Spleen (tissue), 11 donors: Measurements from ENCODE around the gene KIF25. TPM values are rescaled to one million over a fixed set of nuclear protein-coding genes. Genes with fewer than 3 reads are reported as not detected.

Experiments
- DNase-seq: peaks from one replicate; pipeline ENCODE4 v3.0.0-alpha.2; 2020
- H3K27ac ChIP-seq, 8 donors: fragments of 200-600 bp; sonication (generic) in 7 of 8; 1 replicate in 4 of 8; 2 replicates in 4 of 8; pipeline versions ENCODE4 v1.5.0 to v1.8.0; 2016 to 2021; ENCODE audit warnings: inconsistent platforms in 4 of 8, mild to moderate bottlenecking in 4 of 8, moderate library complexity in 1 of 8
- H3K27me3 ChIP-seq, 7 donors: fragments of 200-600 bp; sonication (generic) in 6 of 7; replicated peaks in 1 of 7; 1 replicate in 4 of 7; 2 replicates in 3 of 7; pipeline versions ENCODE4 v1.5.0 to v1.8.0; 2016 to 2021; ENCODE audit warnings: inconsistent platforms in 3 of 7, mild to moderate bottlenecking in 1 of 7
- H3K36me3 ChIP-seq, 6 donors: fragments of 200-600 bp; sonication (generic) in 5 of 6; 1 replicate in 4 of 6; 2 replicates in 2 of 6; pipeline versions ENCODE4 v1.5.0 to v1.8.0; 2016 to 2021; ENCODE audit warnings: inconsistent platforms in 2 of 6
- H3K4me1 ChIP-seq, 6 donors: fragments of 200-600 bp; sonication (generic) in 5 of 6; 1 replicate in 3 of 6; 2 replicates in 3 of 6; pipeline versions ENCODE4 v1.5.0 to v1.8.0; 2016 to 2021; ENCODE audit warnings: inconsistent platforms in 3 of 6
- H3K4me3 ChIP-seq, 8 donors: fragments of 200-600 bp; sonication (generic) in 7 of 8; 1 replicate in 4 of 8; 2 replicates in 4 of 8; pipeline versions ENCODE4 v1.5.0 to v1.8.0; 2016 to 2021; ENCODE audit warnings: inconsistent platforms in 4 of 8, mild to moderate bottlenecking in 4 of 8, moderate library complexity in 2 of 8
- H3K9me3 ChIP-seq, 8 donors: fragments of 200-600 bp; sonication (generic) in 7 of 8; 1 replicate in 4 of 8; 2 replicates in 4 of 8; pipeline versions ENCODE4 v1.5.0 to v1.8.0; 2016 to 2021; ENCODE audit warnings: inconsistent platforms in 4 of 8
- POLR2A ChIP-seq, 3 donors: fragments of 450-650 bp; IDR thresholded peaks; one replicate each; pipeline ENCODE4 v1.5.1; 2017; ENCODE audit warnings: antibody characterized with exemption in 3 of 3, mild to moderate bottlenecking in 1 of 3
- POLR2AphosphoS5 ChIP-seq, 3 donors: sonication (generic); formaldehyde crosslinking; IDR thresholded peaks; one replicate each; pipeline ENCODE4 v1.5.1; 2017; ENCODE audit warnings: antibody characterized with exemption in 3 of 3
- WGBS, 5 donors: extraction: QIAGEN DNeasy Blood & Tissue Kit in 3 of 5; methylation state at CpG; one replicate each; pipeline versions ENCODE4 v1.1.5 to v1.1.7; 2013 to 2018; 5-methylcytosine and 5-hydroxymethylcytosine counted together
- intact Hi-C: fragments of 100-400 bp; cut with DNase I; formaldehyde crosslinking; loops from one replicate; pipeline ENCODE4 v1.15.0; 2023; ENCODE audit warnings: low total_unique reads
- polyA plus RNA-seq, 3 donors: library from polyadenylated mRNA; stranded (reverse); fragments of 200-250 nt; gene quantifications; one replicate each; pipeline ENCODE4 v1.2.1, GENCODE V29; 2013
- total RNA-seq, 7 donors: library from RNA; depleted of rRNA in 3 of 7; stranded (reverse); fragments of >200 nt in 3 of 7; fragmentation: NEBNext Ultra II Directional in 4 of 7; extraction: Animal tissue kit (Norgen Biotek cat#: 25700) in 4 of 7; gene quantifications; one replicate each; pipeline versions ENCODE4 v1.1.0 to v1.2.1, GENCODE V29; 2016 to 2021
- TF ChIP-seq, protein P1 (sequence below), 11 experiments: fragments of 200-600 bp in 7 of 11; fragments of 450-650 bp in 4 of 11; sonication (generic) in 4 of 11; IDR thresholded peaks in 8 of 11; conservative IDR thresholded peaks in 3 of 11; 1 replicate in 7 of 11; 2 replicates in 4 of 11; pipeline versions ENCODE4 v1.4.0 to v1.8.0; 2016 to 2021; ENCODE audit warnings: antibody characterized with exemption in 11 of 11, inconsistent platforms in 4 of 11, mild to moderate bottlenecking in 1 of 11
- donor health status: healthy with polysubstance abuse.
- donor health status: DM: no; HTN: no; CAD: no; lungs with moderate emphysema.
- donor health status: DM: no; HTN: no; CAD: no.
- donor health status: Bipolar disorder and iron deficiency.
- donor health status: healthy.
- donor health status: DM: no; HTN: no; CAD: no.
- donor health status: DM: yes; HTN: yes; CAD: no.

Gene KIF25
- total and polyA plus RNA-seq, 10 donors: 0.32 to 1.7 (median 0.49) TPM; not detected in 3

- Histone ChIP-seq H3K9me3 (peaks cover 0 to 8% (median 3%) of the 10 kb centered on the region in 8 donors), H3K27me3 (peaks cover 0 to 4% (median 0%) of the 10 kb centered on the region in 7 donors), H3K27ac (no peak overlapping the region), H3K36me3 (no peaks in the 10 kb centered on the region), H3K4me1 (no peaks in the 10 kb centered on the region), H3K4me3 (no peak overlapping the region)
- whole genome bisulfite sequencing, 5 donors: 66 to 76% (median 72%) methylated on average over 7 of the region's 7 CpGs
- TF ChIP-seq, protein P1, sequence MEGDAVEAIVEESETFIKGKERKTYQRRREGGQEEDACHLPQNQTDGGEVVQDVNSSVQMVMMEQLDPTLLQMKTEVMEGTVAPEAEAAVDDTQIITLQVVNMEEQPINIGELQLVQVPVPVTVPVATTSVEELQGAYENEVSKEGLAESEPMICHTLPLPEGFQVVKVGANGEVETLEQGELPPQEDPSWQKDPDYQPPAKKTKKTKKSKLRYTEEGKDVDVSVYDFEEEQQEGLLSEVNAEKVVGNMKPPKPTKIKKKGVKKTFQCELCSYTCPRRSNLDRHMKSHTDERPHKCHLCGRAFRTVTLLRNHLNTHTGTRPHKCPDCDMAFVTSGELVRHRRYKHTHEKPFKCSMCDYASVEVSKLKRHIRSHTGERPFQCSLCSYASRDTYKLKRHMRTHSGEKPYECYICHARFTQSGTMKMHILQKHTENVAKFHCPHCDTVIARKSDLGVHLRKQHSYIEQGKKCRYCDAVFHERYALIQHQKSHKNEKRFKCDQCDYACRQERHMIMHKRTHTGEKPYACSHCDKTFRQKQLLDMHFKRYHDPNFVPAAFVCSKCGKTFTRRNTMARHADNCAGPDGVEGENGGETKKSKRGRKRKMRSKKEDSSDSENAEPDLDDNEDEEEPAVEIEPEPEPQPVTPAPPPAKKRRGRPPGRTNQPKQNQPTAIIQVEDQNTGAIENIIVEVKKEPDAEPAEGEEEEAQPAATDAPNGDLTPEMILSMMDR (IDR thresholded peaks at IDR 0.05 in 8 of 11, conservative IDR thresholded peaks at IDR 0.05 in 3 of 11): no peak
- TF ChIP-seq POLR2A (IDR thresholded peaks at IDR 0.05) (no peak), POLR2AphosphoS5 (IDR thresholded peaks at IDR 0.05) (no peak)
- DNase-seq: no peak
- intact Hi-C loops: no loop called here
These were observed 6.6 kb downstream of the KIF25 start for GRCh38 chr6:168004023-168004422.

DNA sequence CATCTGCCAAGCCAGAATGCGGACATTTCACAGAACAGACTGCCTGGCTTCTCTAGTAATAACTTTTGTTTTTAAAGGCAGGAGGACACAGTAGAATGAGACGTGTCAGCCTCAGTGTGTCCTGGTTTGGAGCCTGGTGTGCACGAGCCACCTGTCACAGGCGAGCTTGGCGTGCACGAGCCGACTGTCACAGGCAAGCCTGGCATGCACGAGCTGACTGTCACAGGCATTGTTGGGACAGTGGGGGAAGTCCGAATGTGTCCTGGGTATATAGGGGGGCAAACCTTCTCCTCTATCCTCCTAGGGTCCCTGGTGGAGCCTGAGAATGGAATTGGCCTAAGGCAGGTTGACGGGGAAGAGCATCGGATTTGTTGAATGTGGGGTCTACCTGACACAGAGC is 7.5 kb downstream of the KIF25 start:
- intact Hi-C loops: no loop called here
- H3K27me3 ChIP-seq: no peaks in the 10 kb centered on the region
- DNase-seq: no peak
- no peak overlapping the region for H3K4me3 ChIP-seq
- WGBS, 5 donors: 87 to 96% (median 92%) methylated on average over 11 of the region's 11 CpGs
- TF ChIP-seq, protein P1 (IDR thresholded peaks at IDR 0.05 in 8 of 11, conservative IDR thresholded peaks at IDR 0.05 in 3 of 11): no peak
- peaks cover 0 to 16% (median 5%) of the 10 kb centered on the region in 8 donors for H3K9me3 ChIP-seq
- no peaks in the 10 kb centered on the region for H3K4me1 ChIP-seq
- H3K27ac ChIP-seq: no peak overlapping the region
- no peaks in the 10 kb centered on the region for H3K36me3 ChIP-seq

DNA sequence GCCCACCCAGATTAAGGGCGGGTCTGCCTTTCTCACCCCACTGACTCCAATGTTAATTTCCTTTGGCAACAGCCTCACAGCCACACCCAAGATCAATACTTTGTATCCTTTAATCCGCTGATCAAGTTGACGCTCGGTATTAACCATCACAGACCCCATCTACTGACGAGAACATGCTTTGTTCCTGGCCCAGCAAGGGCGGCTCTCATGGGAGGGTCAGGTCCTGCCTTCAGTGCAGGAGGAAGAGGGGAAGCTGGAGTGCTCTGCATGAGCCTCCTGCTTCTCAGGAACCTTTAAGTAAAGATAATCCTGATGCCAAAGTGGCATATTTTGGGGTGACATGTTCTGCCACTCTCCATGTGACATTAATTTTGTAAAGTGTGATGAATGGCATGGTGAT is 8.3 kb downstream of the KIF25 start:
- Histone ChIP-seq H3K36me3 (no peaks in the 10 kb centered on the region), H3K4me3 (no peak overlapping the region), H3K27ac (no peak overlapping the region), H3K9me3 (peaks cover 0 to 25% (median 14%) of the 10 kb centered on the region in 8 donors), H3K27me3 (no peaks in the 10 kb centered on the region), H3K4me1 (no peaks in the 10 kb centered on the region)
- WGBS, 5 donors: 88 to 97% (median 95%) methylated on average over 6 of the region's 6 CpGs
- intact Hi-C loops: no loop called here
- no peak for TF ChIP-seq POLR2A (IDR thresholded peaks at IDR 0.05)
- TF ChIP-seq POLR2AphosphoS5 (IDR thresholded peaks at IDR 0.05): no peak
- TF ChIP-seq, protein P1 (IDR thresholded peaks at IDR 0.05 in 8 of 11, conservative IDR thresholded peaks at IDR 0.05 in 3 of 11): no peak
- no peak for DNase-seq

DNA sequence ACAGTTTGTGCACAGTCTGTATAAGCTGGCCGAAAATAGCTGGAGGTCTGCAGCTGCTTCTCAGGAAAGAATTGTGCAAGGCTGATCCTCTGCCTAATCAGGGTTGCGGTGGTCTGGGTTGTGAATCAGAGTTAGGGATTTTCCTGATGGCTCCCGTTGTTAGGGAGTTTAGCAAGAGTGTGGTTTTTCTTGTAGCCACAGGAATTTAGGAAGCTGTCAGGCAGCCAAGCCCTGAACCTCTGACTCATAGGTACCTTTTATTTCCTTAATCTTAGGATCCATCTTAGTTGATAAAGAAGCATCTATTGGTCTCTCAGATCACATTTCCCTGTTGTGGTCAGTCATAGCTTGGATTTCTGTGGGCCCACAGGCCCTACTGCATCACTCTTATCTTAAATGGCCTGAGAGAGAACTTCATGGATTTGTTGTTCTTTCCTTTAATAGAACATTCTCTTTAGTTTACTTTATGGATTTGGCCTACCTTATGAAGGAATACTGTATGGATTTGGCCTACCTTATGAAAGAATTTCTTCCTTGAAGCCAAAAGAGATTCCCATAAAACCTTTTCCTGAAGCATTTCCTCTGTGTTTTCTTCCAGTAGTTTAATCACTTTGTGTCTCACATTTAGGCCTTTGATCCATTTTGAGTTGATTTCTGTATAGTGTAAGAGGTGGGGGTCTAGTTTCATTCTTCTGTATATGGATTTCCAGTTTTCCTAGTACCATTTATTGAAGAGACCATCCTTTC is 10.3 kb downstream of the KIF25 start:
- intact Hi-C loops: no loop called here
- TF ChIP-seq, protein P1 (IDR thresholded peaks at IDR 0.05 in 8 of 11, conservative IDR thresholded peaks at IDR 0.05 in 3 of 11): no peak
- no peak for TF ChIP-seq POLR2A (IDR thresholded peaks at IDR 0.05)
- no peak for TF ChIP-seq POLR2AphosphoS5 (IDR thresholded peaks at IDR 0.05)
- no peak for DNase-seq
- no peak overlapping the region for H3K4me3 ChIP-seq
- H3K4me1 ChIP-seq: no peaks in the 10 kb centered on the region
- H3K9me3 ChIP-seq: peaks cover 2 to 45% (median 33%) of the 10 kb centered on the region in 8 donors
- peak overlapping the region in 1 of 8 donors; percentile 12 for H3K27ac ChIP-seq
- H3K27me3 ChIP-seq: no peaks in the 10 kb centered on the region
- no peaks in the 10 kb centered on the region for H3K36me3 ChIP-seq
- 19 to 39% (median 23%) methylated on average over 3 of the region's 3 CpGs for WGBS, 5 donors
